Esophagus (tissue), 2 donors: ENCODE data around the gene UMAD1. TPM values are rescaled to one million over a fixed set of nuclear protein-coding genes. Genes with fewer than 3 reads are reported as not detected.
"Not testable (repeated sequence)": the region's sequence is repeated elsewhere in the genome, so short reads cannot be mapped to it uniquely, and the experiment has no call there.

Source experiments
- H3K27ac ChIP-seq, 2 donors: one replicate each; pipeline ENCODE4 v1.5.1; 2013; ENCODE audit warnings: low read depth in 2 of 2, mild to moderate bottlenecking in 2 of 2, inconsistent platforms in 1 of 2, low read length in 1 of 2, moderate library complexity in 1 of 2
- H3K27me3 ChIP-seq, 2 donors: one replicate each; pipeline ENCODE4 v1.6.1; 2013; ENCODE audit warnings: low read length in 2 of 2, control low read depth in 1 of 2, mild to moderate bottlenecking in 1 of 2; ENCODE audit not compliant: insufficient read depth in 2 of 2, control insufficient read depth in 1 of 2
- H3K36me3 ChIP-seq, 2 donors: one replicate each; pipeline ENCODE4 v1.6.1; 2013; ENCODE audit warnings: low read length in 1 of 2; ENCODE audit not compliant: control insufficient read depth in 2 of 2, insufficient read depth in 2 of 2
- H3K4me1 ChIP-seq, 2 donors: one replicate each; pipeline ENCODE4 v1.6.1; 2013; ENCODE audit warnings: low read length in 1 of 2; ENCODE audit not compliant: control insufficient read depth in 2 of 2, insufficient read depth in 2 of 2
- H3K4me3 ChIP-seq, 2 donors: one replicate each; pipeline ENCODE4 v1.5.1; 2013; ENCODE audit warnings: low read length in 2 of 2, mild to moderate bottlenecking in 2 of 2, low read depth in 1 of 2, moderate library complexity in 1 of 2
- H3K9me3 ChIP-seq, 2 donors: one replicate each; pipeline ENCODE4 v1.6.1; 2013; ENCODE audit warnings: mild to moderate bottlenecking in 2 of 2, low read depth in 1 of 2, low read length in 1 of 2, moderate library complexity in 1 of 2; ENCODE audit not compliant: control insufficient read depth in 2 of 2, insufficient read depth in 1 of 2
- whole genome bisulfite sequencing, 2 donors: extraction: QIAGEN DNeasy Blood & Tissue Kit; methylation state at CpG; one replicate each; pipeline ENCODE4 v1.1.7; 2013; 5-methylcytosine and 5-hydroxymethylcytosine counted together
- polyA plus RNA-seq, 2 donors: library from polyadenylated mRNA; stranded (reverse); fragments of 200-250 nt; gene quantifications; one replicate each; pipeline ENCODE4 v1.2.3, GENCODE V29; 2013
- donor health status: healthy with polysubstance abuse.
- donor health status: Bipolar disorder and iron deficiency.

Gene UMAD1
- polyA plus RNA-seq, 2 donors = 1.8 to 4.9 TPM

DNA sequence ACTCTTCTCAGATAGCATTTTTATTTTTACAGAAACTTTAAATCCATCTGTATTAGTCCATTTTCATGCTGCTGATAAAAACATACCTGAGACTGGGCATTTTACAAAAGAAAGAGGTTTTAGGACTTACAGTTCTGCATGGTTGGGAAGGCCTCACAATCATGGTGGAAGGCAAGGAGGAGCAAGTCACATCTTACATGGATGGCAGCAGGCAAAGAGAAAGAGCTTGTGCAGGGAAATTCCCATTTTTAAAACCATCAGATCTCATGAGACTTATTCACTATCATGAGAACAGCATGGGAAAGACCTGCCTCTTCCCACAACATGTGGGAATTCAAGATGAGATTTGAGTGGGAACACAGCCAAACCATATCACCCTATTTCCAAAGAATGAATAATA, 184.7 kb downstream of the UMAD1 start:
- not testable (repeated sequence) for H3K4me1 ChIP-seq, H3K27me3 ChIP-seq, H3K9me3 ChIP-seq

DNA sequence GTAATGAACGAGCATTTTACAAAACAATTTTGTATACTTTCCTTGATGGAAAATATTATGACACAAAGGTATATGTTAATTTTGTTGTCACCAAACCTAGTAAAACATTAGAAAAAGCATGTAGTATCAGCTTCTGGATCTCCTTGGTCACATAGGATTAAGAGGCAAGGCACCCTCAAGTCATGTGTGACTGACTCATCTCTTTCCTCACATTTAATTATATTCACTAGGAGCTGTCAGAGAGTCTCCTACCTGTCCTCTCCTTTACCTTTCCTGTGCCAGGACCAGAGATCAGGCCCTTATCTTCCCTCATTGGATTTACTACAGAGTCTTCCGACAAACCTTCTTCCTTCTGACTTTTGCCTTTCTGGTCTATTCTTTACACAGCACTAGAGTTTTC, 189.1 kb downstream of the UMAD1 start:
- Histone ChIP-seq H3K27me3 (no peaks in the 10 kb centered on the region), H3K27ac (no peak overlapping the region), H3K9me3 (no peaks in the 10 kb centered on the region), H3K4me1 (no peaks in the 10 kb centered on the region), H3K4me3 (no peak overlapping the region), H3K36me3 (no peaks in the 10 kb centered on the region)
- WGBS, 2 donors = 72 to 81% methylated on average over 2 of the region's 2 CpGs

More for the DNA sequence above, 184.7 kb downstream of the UMAD1 start:
- not testable (repeated sequence) for H3K27ac ChIP-seq, H3K4me3 ChIP-seq, H3K36me3 ChIP-seq

DNA sequence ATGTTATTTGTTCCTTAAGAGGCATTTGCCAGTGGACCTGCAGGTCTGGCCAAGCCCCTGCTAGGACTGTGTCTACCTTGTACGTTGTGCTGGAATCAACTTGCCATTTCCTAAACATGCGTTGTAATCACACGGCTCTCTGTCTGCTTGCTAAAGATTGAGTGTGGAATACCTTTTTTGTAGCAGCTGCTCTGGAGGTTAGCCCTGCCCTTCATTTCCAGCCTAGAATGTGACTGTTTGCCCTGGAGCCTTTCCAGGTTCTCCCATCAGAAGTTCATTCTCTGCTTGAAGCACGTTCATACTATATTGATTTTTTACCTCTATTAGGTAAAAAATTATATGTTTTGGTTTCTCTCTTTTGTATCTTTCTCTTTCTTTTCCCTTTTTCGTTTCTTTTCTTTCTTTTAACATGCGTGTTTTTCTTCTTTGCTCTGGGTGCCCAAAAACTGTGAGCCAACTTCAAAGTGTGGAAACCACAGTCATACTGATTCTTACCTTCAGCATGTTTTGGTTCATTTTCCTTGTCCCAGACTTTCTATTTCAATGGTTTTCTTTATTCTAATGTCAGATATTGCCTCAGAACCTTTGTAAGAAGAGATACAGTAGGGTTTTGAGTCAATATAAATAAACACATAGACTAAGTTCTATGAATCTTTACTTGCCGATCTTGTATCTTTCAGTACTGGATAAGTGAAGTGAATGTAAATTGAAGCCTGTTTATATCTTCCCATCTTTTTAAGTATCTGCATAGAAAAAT, 189.7 kb downstream of the UMAD1 start:
- H3K9me3 ChIP-seq = no peaks in the 10 kb centered on the region
- H3K4me3 ChIP-seq = no peak overlapping the region
- H3K27me3 ChIP-seq = no peaks in the 10 kb centered on the region
- 49% methylated on average over 7 of the region's 7 CpGs for WGBS, 2 donors
- no peak overlapping the region for H3K27ac ChIP-seq
- no peaks in the 10 kb centered on the region for H3K4me1 ChIP-seq
- H3K36me3 ChIP-seq = no peaks in the 10 kb centered on the region

DNA sequence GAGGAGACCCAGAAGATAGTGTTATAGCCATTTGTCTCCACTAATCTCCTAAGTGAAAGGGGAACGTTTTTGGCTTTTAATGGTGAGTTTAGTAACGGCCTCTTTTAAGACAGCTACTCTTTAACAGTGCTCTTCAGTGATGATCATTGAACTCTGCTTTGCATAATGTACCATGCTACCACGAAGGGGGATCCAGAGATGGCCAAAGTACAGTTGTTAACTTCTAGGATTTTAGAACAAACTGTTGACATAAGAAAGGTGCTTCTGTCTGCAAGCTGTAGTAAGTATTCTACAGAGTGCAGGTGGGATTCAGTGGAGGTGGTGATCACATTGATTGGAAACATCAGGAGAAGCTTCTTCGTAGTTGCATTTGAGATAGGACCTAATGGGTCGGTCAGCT, 192.0 kb downstream of the UMAD1 start:
- H3K27ac ChIP-seq = no peak overlapping the region
- 79 to 81% methylated on average over 5 of the region's 5 CpGs for WGBS, 2 donors
- H3K36me3 ChIP-seq = no peaks in the 10 kb centered on the region
- H3K4me3 ChIP-seq = no peak overlapping the region
- no peaks in the 10 kb centered on the region for H3K9me3 ChIP-seq
- H3K4me1 ChIP-seq = no peaks in the 10 kb centered on the region
- no peaks in the 10 kb centered on the region for H3K27me3 ChIP-seq

DNA sequence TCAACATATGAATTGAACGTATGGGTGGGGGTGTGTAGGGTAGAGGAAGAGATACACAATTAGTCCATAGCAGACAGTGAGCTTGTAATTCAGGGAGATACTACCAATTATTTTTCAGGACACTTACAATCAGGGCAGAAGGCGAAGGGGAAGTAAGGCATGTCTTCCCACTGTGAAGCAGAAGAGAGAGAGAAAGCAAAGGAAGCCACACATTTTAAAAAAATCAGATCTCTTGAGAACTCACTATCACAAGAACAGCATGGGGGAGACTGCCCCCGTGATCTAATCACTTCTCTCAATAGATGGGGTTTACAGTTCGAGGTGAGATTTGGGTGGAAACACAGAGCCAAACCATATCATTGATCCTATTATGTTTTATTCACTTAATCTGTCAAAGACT, 194.2 kb downstream of the UMAD1 start:
- Histone ChIP-seq H3K27ac (no peak overlapping the region), H3K27me3 (no peaks in the 10 kb centered on the region), H3K36me3 (no peaks in the 10 kb centered on the region), H3K9me3 (no peaks in the 10 kb centered on the region), H3K4me1 (no peaks in the 10 kb centered on the region), H3K4me3 (no peak overlapping the region)
- WGBS, 2 donors = 87 to 88% methylated on average over 4 of the region's 4 CpGs

DNA sequence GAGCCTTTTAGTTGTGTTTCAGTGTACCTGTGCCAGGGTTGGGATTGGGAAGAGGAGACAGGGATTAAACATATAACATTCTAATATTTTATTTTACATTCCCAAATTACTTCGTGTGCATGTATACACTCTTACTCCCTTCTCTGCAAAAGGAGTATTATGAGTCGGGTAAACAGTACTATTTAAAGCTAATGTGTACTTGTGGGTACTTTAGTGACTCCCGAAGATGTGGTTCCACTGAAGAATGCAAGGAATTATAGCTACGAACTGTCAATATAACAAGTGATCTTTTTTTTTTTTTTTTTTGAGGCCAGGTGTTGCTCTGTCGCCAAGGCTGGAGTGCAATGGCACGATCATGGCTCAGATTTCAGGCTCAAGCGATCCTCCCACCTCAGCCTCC, 200.5 kb downstream of the UMAD1 start:
- no peaks in the 10 kb centered on the region for H3K27me3 ChIP-seq
- no peak overlapping the region for H3K27ac ChIP-seq
- H3K36me3 ChIP-seq = no peaks in the 10 kb centered on the region
- no peak overlapping the region for H3K4me3 ChIP-seq
- WGBS, 2 donors = 95 to 98% methylated on average over 7 of the region's 7 CpGs
- H3K9me3 ChIP-seq = no peaks in the 10 kb centered on the region
- no peaks in the 10 kb centered on the region for H3K4me1 ChIP-seq

DNA sequence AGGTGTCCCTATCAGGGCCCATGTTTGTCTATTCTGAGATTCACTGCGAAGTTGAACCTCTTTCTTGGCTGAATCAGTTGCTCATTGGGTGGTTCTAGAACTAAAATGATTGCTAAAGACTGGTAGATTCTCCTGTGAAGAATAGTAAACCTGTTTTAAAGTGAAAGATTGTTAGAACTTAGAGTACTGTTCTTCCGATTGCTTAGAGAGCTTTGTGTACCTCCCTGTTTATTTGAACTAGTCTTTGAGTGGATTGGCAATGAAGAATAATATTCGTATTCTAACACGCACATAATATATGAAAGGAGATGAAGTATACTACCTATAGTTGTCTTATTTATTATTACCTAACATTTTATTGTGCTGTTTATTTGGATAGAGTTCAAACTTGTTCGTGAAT, 202.7 kb downstream of the UMAD1 start:
- H3K27me3 ChIP-seq = no peaks in the 10 kb centered on the region
- H3K4me3 ChIP-seq = no peak overlapping the region
- no peak overlapping the region for H3K27ac ChIP-seq
- no peaks in the 10 kb centered on the region for H3K4me1 ChIP-seq
- no peaks in the 10 kb centered on the region for H3K9me3 ChIP-seq
- no peaks in the 10 kb centered on the region for H3K36me3 ChIP-seq
- 85 to 87% methylated on average over 5 of the region's 5 CpGs for WGBS, 2 donors

DNA sequence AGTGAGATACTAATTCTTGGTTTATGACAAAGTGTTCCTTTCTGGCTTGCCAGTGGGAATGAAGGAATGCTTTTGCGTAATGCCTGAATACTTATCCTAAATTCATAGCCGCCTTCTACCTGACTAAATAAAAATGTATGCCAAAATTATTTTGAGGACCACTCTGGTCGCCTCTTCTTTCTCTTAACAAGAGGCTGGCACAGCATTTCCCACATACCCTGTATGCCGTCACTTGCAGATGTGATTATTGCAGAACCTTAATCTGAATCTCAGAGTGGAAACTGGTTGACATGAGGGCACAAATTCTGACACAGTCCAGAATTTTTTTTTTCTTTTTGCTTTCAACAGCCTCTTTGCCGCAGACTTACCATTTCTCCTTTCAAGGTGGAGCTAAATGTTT, 203.4 kb downstream of the UMAD1 start:
- no peaks in the 10 kb centered on the region for H3K9me3 ChIP-seq
- H3K4me1 ChIP-seq = no peaks in the 10 kb centered on the region
- H3K27ac ChIP-seq = no peak overlapping the region
- WGBS, 2 donors = 82 to 87% methylated on average over 5 of the region's 5 CpGs
- no peaks in the 10 kb centered on the region for H3K36me3 ChIP-seq
- H3K4me3 ChIP-seq = no peak overlapping the region
- no peaks in the 10 kb centered on the region for H3K27me3 ChIP-seq

DNA sequence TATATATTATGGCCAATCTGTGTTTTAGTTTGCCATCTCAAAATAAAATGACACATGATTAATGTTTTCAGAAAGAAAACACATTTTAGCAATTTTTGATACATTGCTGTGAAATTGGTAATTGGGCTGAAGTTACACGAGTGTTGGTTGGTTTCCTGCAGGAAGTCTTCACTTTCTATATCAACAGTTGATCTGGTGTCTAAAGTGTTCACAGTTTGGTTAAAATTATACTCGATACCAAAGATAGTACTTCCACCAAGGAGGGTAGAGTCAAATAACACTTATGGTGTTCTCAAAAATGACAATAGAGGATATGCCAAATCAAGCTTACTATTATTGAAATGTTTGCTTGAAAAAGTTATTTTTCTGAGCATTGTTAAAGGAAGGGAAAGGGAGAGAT, 207.7 kb downstream of the UMAD1 start:
- Histone ChIP-seq H3K4me3 (no peak overlapping the region), H3K27me3 (no peaks in the 10 kb centered on the region), H3K4me1 (no peaks in the 10 kb centered on the region), H3K36me3 (no peaks in the 10 kb centered on the region), H3K9me3 (no peaks in the 10 kb centered on the region), H3K27ac (no peak overlapping the region)
- WGBS, 2 donors = 69 to 74% methylated on average over 2 of the region's 2 CpGs

DNA sequence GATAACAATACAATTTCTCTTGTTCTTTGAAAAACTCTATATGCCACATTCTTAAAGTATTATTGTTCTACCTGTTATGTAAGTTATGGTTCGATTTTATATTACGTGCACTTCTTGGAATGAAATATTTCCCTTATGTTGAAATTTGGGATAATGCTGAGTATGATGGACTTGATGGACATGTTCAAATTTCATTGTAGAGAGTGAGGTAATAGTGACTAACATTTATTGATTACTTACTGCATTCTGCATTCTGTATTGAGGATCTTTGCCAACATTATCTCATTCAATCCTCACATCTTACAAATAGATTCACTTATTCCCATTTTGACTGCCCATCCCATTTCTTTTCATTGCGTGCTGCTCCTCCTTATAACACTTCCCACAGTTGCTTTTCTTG, 208.3 kb downstream of the UMAD1 start:
- Histone ChIP-seq H3K27ac (no peak overlapping the region), H3K27me3 (no peaks in the 10 kb centered on the region), H3K4me1 (no peaks in the 10 kb centered on the region), H3K36me3 (no peaks in the 10 kb centered on the region), H3K4me3 (no peak overlapping the region), H3K9me3 (no peaks in the 10 kb centered on the region)
- WGBS, 2 donors = 69 to 79% methylated on average over 3 of the region's 3 CpGs
